ENCODE measurements around the gene TMEM219.

Gene TMEM219

DNA sequence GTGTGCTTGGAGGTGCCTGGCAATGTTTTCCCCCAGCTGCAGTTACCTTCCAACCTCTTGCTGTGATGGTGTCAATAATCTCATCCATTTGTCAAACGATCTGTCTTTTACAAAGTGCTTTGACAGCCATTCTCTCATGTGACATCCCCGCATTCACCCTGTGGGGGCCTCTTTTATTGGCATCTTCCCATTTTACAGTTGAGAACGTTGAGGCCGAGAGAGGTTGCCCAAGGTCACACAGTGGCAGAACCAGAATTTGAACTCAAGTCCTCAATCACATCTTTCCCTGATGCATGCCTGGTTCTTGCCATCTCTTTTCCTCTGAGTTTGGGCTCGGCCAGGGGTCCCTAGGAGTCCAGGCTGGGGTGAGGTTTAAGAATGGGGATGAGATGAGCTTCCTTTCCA is 13.3 kb downstream of the TMEM219 start:
- peak overlapping the region; percentile 98 for H3K4me3 ChIP-seq (ENCODE audit: low read depth, low read length)
- TF ChIP-seq, protein P1, sequence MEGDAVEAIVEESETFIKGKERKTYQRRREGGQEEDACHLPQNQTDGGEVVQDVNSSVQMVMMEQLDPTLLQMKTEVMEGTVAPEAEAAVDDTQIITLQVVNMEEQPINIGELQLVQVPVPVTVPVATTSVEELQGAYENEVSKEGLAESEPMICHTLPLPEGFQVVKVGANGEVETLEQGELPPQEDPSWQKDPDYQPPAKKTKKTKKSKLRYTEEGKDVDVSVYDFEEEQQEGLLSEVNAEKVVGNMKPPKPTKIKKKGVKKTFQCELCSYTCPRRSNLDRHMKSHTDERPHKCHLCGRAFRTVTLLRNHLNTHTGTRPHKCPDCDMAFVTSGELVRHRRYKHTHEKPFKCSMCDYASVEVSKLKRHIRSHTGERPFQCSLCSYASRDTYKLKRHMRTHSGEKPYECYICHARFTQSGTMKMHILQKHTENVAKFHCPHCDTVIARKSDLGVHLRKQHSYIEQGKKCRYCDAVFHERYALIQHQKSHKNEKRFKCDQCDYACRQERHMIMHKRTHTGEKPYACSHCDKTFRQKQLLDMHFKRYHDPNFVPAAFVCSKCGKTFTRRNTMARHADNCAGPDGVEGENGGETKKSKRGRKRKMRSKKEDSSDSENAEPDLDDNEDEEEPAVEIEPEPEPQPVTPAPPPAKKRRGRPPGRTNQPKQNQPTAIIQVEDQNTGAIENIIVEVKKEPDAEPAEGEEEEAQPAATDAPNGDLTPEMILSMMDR (conservative IDR thresholded peaks at IDR 0.05; ENCODE audit: low read depth, low read length): no peak
- DNase-seq (ENCODE audit: low read depth): no peak

DNA sequence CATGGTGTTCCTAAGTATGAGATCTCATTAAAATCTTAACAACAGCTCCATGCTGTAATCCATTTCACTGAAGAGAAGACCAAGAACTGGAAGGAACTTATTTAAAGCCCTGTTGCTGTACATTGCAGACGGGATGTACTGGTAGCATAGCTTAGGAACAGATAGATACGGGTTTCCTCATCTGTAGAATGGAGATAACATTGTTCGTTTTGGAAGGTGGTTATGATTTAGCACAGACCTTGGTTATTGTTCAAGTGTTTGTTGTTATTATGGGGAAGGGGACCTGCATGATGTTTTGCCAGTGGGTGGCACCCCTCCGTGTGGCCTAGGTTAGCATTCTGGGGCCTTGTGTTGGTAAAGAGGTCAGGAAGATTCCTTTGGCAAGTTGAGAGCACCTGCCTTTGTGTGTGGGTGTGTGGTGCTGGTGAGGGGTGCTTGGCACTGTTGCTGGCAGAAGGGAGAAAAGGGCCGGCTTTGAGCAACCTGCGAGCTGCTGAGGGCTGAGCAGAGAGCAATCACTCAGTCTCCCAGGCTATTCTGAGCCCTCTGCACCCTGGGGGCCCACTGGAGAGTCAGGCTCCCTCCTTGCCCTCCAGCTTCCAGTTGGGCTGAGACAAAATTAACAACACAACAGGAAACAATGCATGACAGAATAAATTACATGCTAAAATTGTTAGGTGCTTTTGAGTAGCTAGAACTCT is 14.1 kb downstream of the TMEM219 start:
- TF ChIP-seq, protein P1 (conservative IDR thresholded peaks at IDR 0.05; ENCODE audit: low read depth, low read length): no peak
- DNase-seq (ENCODE audit: low read depth): no peak
- H3K4me3 ChIP-seq (ENCODE audit: low read depth, low read length): peak overlapping the region; percentile 98

DNA sequence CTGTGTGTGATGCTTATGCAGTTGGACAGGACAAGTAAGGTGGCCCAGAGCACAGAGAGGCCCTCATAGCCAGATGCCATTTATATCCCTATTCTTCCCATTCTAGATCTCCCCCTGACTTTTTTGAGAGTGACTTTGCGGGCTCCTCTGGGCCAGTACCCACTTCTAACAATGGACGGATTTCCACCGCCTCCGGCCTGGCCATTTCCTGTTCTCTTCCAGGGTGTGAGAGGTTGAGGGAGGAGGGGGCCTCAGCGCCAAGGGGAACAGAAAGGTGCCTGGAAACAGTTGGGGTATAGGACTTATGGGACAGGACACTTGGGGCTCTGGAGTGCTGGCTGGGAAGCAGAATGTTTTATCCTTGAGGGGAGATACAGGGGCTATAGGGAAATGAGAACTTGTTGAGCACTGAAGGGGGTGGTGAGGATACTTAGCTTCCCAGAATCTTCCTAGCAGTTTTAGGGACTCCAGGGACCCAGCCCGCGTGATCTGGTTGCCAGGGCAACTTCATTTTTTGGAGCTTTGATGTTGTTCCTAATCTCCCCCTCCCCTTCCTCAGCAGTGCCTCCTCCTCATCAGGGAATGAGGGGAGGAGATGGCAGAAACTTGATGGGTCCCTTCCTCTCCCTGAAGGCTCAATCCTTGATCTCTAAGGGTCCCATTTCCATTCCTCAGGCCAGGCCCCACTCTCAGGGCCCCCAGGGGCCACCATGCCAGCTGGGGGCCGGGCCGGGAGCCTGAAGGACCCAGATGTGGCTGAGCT is 15.4 kb downstream of the TMEM219 start:
- no peak for DNase-seq (ENCODE audit: low read depth)
- TF ChIP-seq, protein P1 (conservative IDR thresholded peaks at IDR 0.05; ENCODE audit: low read depth, low read length): no peak
- H3K4me3 ChIP-seq (ENCODE audit: low read depth, low read length): no peak overlapping the region

GRCh38 chr16:29978081-29978480 is 16.2 kb downstream of the TMEM219 start:
- DNase-seq (ENCODE audit: low read depth): no peak
- no peak overlapping the region for H3K4me3 ChIP-seq (ENCODE audit: low read depth, low read length)
- TF ChIP-seq, protein P1 (conservative IDR thresholded peaks at IDR 0.05; ENCODE audit: low read depth, low read length): no peak

GRCh38 chr16:29978564-29979270 is 16.8 kb downstream of the TMEM219 start:
- no peak for DNase-seq (ENCODE audit: low read depth)
- TF ChIP-seq, protein P1 (conservative IDR thresholded peaks at IDR 0.05; ENCODE audit: low read depth, low read length): no peak
- H3K4me3 ChIP-seq (ENCODE audit: low read depth, low read length): no peak overlapping the region

GRCh38 chr16:29982560-29983419 is 20.9 kb downstream of the TMEM219 start:
- H3K4me3 ChIP-seq (ENCODE audit: low read depth, low read length): no peak overlapping the region
- TF ChIP-seq, protein P1 (conservative IDR thresholded peaks at IDR 0.05; ENCODE audit: low read depth, low read length): no peak
- DNase-seq (ENCODE audit: low read depth): no peak

All from choroid plexus epithelial cell (primary cell).